ENCODE measurements around the gene COL15A1.
"Not testable (repeated sequence)": the region's sequence is repeated elsewhere in the genome, so short reads cannot be mapped to it uniquely, and the experiment has no call there.

Gene COL15A1

DNA sequence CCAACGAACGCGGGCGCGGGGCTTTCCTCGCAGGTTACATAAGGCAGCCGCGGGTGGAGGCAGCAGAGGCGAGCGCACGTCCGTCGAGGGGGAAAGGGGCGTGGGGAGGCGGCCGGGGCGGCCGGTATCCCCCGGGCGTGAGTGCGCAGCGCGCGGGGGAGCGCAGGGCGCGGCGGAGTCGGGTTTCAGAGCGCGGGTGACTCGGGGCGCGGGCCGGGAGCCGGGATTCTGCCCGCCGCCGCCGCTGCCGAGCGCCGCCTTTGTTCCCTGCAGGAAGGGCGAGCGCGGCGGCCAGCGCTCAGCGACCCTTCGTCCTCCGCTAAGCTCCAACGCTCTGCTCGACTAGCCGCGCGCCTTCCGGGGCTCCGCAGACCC lies at the start of gene COL15A1:
COL15A1 (plus strand) TSS at position 226 of the 375 bp plus-strand sequence. CDS start 155 bp downstream, outside the sequence.
- DNase-seq, result no peak

DNA sequence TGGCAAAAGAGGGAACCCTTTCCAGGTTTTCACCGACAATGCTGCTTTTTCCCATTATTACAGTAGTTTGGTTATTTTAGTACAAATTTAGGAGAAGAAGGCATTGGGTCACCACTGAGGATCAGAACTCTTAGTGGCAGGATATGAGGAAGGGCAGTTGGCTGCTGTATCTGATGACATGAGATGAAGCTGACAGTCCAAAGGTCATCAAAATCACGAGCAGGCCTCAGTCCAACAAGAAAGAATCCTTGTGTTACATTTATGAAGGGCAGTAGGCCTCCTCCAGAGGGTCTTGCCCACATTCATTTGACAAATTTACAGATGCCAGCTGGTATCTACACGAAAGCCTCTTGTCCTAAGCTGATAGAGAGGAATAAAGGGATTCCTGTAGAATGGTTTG lies 49.5 kb upstream of the COL15A1 start:
- no peak for DNase-seq

DNA sequence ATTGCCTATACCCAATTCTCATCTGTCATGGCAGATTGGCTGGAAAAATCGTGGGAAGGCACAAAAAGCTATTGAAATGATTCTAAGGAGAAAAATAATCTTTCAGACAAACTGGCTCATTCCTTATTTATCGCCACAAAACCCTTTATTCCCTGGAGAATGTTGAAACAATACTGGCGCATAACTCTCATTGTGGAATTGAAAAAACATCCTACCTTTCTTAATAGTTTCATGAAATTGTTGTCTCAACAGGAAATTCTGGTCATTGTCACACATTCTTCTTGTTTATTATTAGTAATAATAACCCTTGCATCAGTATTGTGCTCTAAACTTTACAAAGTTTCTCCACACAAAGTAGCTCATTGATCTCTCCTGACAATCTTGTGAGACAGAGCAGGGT lies 48.9 kb upstream of the COL15A1 start:
- no peak for DNase-seq

DNA sequence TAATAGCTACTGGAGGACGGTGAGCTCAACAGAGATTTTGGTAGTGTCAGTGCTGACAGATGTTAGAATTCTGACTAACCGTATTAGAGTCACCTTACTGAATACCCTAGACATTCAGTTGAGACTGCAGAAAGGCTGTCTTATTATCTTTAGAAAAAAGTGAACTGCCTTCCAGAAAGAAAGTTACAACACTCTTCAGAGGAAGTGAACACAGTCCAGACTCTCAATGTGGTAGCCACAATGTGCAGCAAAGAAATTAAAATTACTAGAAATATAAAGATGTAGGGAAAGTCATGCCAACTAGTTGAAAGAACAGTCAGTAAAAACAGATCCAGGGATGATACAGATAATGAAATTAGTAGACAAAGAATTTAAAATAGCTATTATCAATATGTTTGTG lies 47.1 kb upstream of the COL15A1 start:
- no peak for DNase-seq

DNA sequence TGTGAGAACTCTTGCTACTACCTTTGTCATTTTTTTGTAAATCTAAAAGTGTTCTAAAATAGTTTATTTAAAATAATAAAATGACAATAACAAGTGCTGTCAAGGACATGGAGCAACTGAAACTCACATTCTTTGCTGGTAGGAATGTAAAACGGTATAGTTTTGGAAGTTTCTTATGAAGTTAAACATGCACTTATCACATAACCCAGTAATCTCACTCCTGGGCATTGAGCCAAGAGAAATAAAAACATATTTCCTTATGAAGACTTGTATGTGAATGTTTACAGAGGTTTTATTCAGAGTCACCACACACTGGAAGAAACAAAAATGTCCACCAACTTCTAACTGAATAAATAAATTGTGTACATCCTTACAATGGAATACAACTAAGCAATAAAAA lies 46.0 kb upstream of the COL15A1 start:
- no peak for DNase-seq

DNA sequence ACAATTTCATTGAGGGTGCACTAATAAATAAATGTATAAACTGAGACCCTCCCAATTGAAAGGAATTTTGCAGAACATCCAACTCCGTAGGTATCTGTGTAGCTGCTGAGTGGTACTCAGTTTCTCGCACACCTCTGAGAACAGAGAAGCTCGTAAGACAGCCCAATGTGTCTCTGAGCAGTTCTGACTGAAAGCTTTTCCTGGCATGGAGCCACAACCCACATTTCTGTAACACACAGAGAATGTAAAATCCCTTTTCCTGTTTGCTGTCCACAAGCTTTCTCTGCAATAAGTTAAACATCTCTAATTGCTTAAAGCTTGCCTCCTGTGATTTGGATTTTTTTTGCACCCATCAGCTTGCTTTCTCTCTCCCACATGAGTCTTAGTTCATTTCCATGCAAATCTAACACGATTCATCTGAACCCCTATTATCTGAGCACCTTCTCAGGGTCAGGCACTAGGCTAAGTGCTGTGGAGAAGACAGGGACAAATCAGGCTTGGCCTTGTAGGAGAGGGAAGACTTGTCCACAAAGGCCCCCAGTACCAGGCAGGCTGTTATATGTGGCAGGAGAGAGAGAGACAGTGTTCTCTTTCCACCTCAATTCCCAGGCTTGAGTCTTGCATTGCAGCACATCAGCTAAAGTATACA lies 44.2 kb upstream of the COL15A1 start:
- DNase-seq, result no peak

DNA sequence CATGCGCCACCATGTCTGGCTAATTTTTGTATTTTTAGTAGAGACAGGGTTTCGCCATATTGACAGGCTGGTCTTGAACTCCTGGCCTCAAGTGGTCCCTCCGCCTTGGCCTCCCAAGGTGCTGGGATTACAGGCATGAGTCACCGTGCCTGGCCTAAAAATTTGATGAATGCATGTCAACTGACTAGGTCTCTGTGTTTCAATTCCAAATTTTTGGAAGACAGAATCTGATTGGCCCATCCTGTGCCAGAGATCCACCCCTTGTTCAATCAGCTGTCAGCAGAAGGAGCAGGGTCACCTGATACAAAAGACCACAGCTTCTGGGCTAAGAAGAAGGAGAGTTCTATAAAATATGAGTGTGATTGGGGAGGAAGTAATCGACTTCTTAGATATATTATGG lies 43.5 kb upstream of the COL15A1 start:
- no peak for DNase-seq

DNA sequence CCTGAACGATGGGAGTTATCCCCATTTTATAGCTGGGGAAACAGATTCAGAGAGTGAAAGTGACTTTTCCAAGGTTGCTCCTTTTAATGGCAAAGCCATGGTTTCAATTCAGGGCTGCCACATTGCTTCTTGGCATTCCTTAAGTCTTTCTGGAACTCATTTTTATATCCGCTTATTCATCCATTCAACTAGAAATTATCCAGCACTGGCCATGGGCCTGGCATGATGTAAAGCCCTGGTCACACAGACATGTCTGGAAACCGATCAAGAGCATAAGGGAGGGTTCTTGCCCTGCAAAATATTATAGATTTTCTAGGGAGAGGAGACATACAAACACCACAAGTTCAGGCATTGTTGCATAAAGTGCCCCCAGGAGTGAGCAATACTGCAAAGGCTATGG lies 43.0 kb upstream of the COL15A1 start:
- DNase-seq, result no peak

DNA sequence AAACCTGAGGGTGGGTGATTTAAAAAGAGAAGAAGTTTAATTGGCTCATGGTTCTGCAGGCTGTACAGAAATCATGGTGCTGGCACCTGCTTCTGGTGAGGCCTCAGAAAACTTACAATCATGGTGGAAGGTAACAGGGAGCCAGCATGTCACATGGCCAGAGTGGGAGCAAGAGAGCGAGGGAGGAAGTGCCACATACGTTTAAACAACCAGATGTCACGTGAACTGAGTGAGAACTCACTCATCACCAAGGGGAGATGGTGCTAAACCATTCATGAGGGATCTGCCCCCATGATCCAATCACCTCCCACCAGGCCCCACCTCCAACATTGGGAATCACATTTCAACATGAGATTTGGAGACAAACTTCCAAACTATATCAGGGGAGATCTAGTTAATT lies 41.9 kb upstream of the COL15A1 start:
- DNase-seq, result not testable (repeated sequence)

DNA sequence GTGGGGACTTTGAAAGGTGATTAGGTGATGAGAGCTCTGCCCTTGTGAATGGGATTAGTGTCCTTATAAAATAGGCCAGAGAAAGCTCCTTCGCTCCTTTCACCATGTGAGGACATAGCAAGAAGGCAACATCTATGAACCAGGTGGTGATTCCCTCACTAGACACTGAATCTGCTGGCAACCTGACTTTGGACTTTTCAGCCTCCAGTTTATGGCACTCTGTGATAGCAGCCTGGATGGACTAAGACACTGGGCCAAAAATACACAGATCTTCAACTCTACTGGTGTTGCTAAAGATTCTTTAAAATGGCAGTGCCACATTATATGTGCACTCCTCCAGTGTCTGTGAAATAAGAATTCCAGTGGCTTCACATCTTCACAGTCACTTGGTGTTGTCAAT lies 41.2 kb upstream of the COL15A1 start:
- DNase-seq, result no peak

DNA sequence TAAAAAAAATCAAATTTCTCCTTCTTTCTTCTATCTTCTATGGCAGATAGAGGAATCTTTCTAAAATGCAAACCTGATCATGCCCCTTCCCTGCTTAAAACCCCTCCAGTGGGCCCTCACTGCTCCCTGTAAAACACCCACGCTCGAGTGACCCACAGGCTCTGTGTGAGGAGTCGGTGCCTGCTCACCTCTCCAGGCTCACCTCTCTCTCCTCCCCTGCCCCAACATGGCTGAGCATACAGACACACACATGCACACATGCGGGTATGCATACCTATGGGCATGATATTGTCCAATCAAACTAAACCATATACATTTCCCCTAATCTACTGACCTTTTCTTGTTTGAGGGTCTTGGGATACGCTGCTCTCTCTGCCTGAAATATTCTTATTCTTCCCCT lies 40.8 kb upstream of the COL15A1 start:
- no peak for DNase-seq

DNA sequence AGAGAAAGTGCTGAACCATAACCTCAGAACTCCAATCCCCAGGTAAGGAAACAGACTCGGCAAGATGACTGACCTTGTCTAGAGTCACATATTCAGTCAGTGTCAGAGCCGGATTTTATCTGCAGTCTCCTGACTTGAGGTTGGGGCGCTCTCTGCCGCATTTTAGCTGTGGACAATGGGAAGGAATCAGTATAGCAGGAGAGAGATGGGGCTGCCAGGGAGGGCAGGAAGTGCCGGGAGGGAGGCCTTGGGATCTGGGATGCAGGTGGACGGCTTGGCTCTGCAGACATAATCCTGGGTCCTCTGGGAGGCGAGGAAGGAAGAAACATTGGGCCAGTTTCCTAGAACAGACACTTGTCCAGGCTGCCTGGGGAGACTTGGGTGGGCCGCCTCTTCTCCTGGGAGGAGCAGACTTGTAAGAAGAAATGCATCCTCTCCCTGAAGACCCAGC lies 39.7 kb upstream of the COL15A1 start:
- no peak for DNase-seq

DNA sequence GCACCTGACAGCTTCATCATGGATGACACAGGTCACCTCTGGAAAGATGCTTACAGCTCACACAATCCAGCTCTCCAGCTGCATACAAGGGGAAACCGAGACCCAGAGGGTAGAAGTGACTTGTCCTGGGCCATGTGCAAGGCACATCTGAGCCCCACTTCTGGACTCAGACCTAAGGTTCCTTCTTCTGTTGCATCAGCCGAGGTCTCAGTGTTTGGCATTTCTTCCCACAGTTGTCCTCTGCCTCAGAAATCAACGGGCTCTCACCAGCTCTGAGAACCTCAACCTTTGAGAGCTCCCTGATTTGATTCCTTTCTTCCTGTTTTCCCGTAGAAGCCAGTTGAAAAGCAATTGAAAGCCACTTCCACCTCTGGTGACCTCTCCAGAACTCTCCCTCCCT lies 38.7 kb upstream of the COL15A1 start:
- DNase-seq, result no peak

DNA sequence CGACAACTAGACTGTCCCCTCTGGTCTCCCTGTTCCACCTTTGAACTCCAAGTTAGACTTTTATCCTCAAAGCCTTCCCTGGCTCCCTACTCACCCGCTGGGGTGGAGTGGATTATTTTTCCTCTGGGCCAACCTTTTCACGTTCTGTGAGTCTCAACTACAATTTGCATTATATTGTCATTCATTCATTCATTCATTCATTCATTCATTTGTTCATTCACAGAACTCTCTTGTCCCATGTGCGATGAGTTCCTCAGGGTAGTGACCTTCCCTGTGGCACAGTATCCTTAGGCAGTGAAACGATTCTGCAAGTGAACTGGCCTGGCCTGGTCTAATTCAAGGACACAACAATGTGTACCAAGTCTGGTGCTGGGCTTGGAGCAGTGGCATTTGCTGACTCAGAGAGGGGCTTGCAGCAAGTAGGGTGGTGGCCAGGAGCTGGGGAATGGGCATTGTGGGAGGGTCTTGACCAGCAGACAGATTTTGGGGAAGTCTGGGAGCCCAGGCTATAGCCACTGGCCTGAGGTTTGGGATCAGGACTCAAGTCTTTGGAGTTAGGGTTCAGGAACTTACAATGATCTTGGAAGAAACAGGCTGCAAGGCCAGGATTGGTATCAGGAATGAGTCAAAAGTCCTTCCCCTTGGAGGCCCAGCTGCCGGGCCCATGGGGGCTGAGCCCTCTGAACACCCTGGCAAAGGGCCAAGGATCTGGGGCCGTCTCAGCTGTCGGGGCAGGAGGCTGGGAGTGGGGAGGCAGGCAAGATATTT lies 37.2 kb upstream of the COL15A1 start:
- peak in 1 of 56 donors; percentile 4 for DNase-seq

DNA sequence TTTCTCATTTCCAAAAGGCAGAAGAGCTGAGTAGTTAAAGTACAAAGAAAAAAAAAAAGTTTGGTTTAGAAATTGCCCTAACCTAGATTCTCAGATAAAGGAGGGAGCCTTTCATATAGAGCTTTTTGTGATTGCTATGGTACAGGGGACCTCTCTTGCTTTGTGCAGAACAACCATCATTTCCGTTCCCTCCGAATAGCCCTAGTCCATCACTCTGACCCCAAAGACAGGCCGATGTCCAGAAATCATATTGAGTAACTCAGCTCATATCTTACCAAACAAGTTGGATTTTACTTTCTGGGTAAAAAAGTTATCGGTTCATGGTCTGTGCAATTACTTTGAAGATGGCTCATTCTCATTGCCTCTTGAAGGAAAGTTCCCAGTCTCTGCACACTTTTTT lies 36.7 kb upstream of the COL15A1 start:
- no peak for DNase-seq

DNA sequence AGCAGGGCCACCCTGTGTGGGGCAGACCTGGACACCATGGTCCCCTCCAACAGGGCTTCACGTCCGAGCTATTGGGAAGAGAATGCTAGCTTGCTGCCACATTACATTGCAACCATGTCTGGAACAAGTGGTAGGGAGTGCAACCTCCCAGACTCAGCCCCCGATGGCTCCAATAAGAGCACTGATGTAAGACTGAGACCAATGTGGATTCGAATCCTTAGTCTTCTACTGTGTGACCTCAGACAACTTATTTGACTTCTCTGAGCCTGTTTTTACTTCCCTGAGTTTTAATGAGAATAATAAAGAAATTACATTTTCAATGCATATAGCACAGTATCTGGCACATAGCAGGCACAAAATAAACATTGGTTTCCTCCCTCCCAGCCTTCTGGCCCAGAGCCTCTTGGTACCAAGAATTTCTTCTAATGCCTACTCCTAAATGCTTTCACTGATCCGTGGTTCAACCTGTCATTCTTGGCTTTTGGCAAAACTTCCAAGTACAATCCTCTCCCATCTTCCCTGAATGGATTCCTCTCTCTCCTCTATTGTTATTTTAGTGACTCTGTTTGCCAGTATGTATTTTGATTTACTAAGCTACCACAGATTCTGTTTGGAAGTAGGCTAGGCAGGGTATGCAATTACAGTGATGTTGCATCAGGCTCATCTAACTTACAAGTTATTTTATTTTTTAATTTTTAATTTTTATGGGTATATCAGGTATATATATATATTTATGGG lies 34.6 kb upstream of the COL15A1 start:
- no peak for DNase-seq

DNA sequence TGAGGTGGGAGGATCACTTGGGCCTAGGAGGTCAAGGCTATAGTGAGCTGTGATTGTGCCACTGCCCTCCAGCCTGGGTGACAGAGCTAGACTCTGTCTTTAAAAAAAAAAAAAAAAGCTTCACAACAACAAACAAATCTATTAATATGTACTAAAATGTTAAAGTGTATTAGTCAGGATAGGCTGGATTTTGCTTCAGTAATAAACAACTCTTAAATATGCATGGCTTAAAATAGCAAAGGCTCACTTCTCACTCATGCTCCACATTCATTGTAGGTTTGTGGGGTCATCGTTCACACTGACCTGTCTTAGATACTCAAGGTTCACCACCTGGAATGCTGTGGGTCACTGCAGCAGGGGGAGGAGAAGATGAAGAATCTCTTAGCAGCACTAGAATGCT lies 33.8 kb upstream of the COL15A1 start:
- no peak for DNase-seq

DNA sequence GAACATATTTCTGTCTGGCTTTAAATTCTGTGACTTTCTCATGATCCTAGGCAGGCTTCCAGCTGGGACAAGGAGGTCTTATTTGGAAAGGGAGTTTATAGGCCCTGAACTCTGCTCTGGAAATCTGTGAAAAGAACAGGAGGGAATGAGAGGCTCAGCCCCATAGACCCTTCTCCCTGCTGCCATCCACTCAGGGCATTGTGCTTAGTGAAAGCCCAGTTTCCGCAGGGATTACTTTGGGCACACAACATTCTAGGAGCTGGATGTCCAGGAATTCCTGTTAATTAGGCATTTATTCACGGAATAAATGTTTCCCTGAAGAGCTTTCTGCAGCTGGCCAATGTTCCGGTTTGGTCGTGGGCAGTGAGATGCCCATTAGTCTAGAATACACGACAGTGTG lies 32.7 kb upstream of the COL15A1 start:
- no peak for DNase-seq

DNA sequence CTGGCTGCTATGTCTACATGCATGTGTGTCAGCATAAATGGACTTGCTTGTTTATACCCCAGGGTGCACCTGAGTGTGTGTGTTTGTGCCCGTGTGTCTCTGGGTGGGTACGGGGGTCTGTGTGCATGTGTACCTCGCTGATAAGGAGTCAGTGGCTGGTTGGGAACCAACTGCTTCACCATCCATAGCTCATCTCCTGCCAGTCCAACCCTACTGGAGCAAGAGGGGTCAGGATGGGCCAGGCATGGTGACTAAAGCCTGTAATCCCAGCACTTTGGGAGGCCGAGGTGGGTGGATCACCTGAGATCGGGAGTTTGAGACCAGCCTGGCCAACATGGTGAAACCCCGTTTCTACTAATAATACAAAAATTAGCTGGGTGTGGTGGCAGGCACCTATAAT lies 32.0 kb upstream of the COL15A1 start:
- DNase-seq, result not testable (repeated sequence)

DNA sequence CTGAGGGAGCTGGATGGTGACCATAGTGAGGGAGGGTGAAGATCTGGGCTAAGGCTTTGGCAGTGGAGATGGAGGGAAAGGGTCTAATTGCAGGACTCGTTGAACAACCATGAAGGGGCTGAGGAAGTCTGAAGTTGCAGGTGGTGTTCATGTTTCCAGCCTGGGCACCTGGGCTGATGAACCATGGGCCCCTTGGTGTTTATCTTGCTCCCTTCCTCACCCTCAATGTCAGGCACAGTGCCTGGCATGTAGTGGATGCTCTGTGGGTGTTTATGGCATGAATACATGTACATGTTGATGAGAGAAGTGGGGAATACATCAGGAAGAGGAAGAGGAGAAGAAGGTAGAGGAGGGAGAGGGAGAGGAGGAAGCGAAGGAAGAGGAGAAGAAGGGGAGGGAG lies 31.3 kb upstream of the COL15A1 start:
- no peak for DNase-seq

DNA sequence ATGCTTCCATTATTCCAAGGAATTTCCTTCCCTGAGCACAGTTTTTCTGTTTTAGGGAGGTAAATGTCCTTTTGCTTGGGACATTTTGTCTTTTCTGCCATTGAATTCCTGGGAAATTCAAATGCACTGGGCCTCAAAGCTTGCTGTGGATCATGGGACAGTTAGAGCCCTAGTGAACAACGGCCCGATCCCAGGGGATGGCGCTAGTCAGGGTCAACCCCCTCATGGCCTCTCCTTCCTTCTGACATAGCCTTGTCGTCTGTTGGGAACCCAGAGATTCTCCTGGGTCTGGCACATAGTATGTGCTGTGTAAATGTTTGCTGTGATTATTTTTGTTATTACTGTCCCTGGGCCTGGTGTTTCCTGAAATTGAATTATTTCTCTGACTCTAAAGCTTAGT lies 30.7 kb upstream of the COL15A1 start:
- no peak for DNase-seq

DNA sequence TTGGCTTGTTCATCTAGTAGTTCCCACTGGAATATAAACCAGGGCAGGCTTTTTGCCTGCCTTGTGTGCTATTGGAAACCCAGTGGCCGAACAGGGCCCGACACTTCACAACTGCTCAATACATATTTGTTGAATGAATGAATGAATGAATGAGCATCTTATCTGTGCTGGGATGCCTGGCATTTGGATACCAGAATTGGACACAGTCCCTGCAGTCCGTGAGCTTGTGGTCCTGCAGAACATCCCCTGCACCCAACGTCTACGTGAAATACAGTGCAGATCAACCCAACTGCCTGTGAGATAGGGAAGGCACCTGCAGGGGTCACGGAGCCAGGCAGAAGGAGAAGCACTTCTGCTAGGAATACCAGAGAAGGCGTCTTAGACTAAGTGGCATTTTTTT lies 30.0 kb upstream of the COL15A1 start:
- no peak for DNase-seq

DNA sequence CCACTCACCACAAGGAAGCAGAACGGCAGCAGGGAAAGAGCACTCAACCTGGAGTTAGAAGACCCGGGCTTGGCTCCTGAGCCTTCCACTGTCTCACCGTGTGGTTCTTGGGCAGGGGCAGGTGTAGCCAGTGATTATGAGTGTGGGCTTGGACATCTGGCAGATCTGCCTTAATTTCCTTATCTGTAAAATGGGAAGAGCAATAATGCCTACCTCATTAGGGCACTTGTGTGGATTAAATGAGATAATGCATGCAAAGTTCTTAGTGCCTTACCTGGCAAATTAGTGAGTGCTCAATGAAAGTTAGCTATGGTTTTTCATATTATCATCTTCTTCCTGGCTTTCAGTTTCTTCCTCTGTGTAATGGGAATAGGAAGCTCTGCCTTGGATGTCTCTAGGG lies 28.1 kb upstream of the COL15A1 start:
- no peak for DNase-seq
